ENCODE measurements around the gene STIMATE.

STIMATE gene

GRCh38 chr3:52897130-52898122, at the start of gene STIMATE:
TSS of gene STIMATE (minus strand) at chr3:52897548. CDS start at chr3:52897450, 98 bp downstream.
- in situ Hi-C loops (cut with MboI; ENCODE audit: low sequenced_read_pairs): no loop called here

- in situ Hi-C loops (cut with MboI; ENCODE audit: low sequenced_read_pairs): no loop called here
Observed at GRCh38 chr3:52939600-52939999, 42.3 kb upstream of the STIMATE start.

- in situ Hi-C loops (cut with MboI; ENCODE audit: low sequenced_read_pairs): no loop called here
Observed at GRCh38 chr3:52934630-52935530, 37.5 kb upstream of the STIMATE start.

- in situ Hi-C loops (cut with MboI; ENCODE audit: low sequenced_read_pairs): no loop called here
Observed at GRCh38 chr3:52931889-52932288, 34.5 kb upstream of the STIMATE start.

- in situ Hi-C loops (cut with MboI; ENCODE audit: low sequenced_read_pairs): no loop called here
Observed at GRCh38 chr3:52931328-52931727, 34.0 kb upstream of the STIMATE start.

GRCh38 chr3:52930748-52931147, 33.4 kb upstream of the STIMATE start:
- in situ Hi-C loops (cut with MboI; ENCODE audit: low sequenced_read_pairs): no loop called here

GRCh38 chr3:52926554-52926953, 29.2 kb upstream of the STIMATE start:
- in situ Hi-C loops (cut with MboI; ENCODE audit: low sequenced_read_pairs): no loop called here

GRCh38 chr3:52925405-52926313, 28.3 kb upstream of the STIMATE start:
- in situ Hi-C loops (cut with MboI; ENCODE audit: low sequenced_read_pairs): no loop called here

GRCh38 chr3:52923963-52924362, 26.6 kb upstream of the STIMATE start:
- in situ Hi-C loops (cut with MboI; ENCODE audit: low sequenced_read_pairs): no loop called here

GRCh38 chr3:52920841-52921240, 23.5 kb upstream of the STIMATE start:
- in situ Hi-C loops (cut with MboI; ENCODE audit: low sequenced_read_pairs): no loop called here

GRCh38 chr3:52917044-52917443, 19.7 kb upstream of the STIMATE start:
- in situ Hi-C loops (cut with MboI; ENCODE audit: low sequenced_read_pairs): no loop called here

GRCh38 chr3:52915294-52915693, 17.9 kb upstream of the STIMATE start:
- in situ Hi-C loops (cut with MboI; ENCODE audit: low sequenced_read_pairs): no loop called here

GRCh38 chr3:52912885-52913731, 15.8 kb upstream of the STIMATE start:
- in situ Hi-C loops (cut with MboI; ENCODE audit: low sequenced_read_pairs): no loop called here

GRCh38 chr3:52910823-52911222, 13.5 kb upstream of the STIMATE start:
- in situ Hi-C loops (cut with MboI; ENCODE audit: low sequenced_read_pairs): no loop called here

GRCh38 chr3:52907497-52907896, 10.1 kb upstream of the STIMATE start:
- in situ Hi-C loops (cut with MboI; ENCODE audit: low sequenced_read_pairs): no loop called here

- in situ Hi-C loops (cut with MboI; ENCODE audit: low sequenced_read_pairs): no loop called here
Observed at GRCh38 chr3:52904552-52904951, 7.2 kb upstream of the STIMATE start.

- in situ Hi-C loops (cut with MboI; ENCODE audit: low sequenced_read_pairs): no loop called here
Observed at GRCh38 chr3:52904000-52904399, 6.7 kb upstream of the STIMATE start.

GRCh38 chr3:52896613-52897012, 735 bp downstream of the STIMATE start:
- in situ Hi-C loops (cut with MboI; ENCODE audit: low sequenced_read_pairs): no loop called here

GRCh38 chr3:52896151-52896550, 1.2 kb downstream of the STIMATE start:
- in situ Hi-C loops (cut with MboI; ENCODE audit: low sequenced_read_pairs): no loop called here

GRCh38 chr3:52895418-52895817, 1.9 kb downstream of the STIMATE start:
- in situ Hi-C loops (cut with MboI; ENCODE audit: low sequenced_read_pairs): no loop called here
